Left lung (tissue), 10 donors: ENCODE data around the gene PLXNB2. TPM values are rescaled to one million over a fixed set of nuclear protein-coding genes. Genes with fewer than 3 reads are reported as not detected.
A peak's percentile ranks its signal among the peaks of the same experiment; 100 is the strongest.

Experiments used
- ATAC-seq: fragments of 200-7000 bp; cut with Tn5 transposase; one replicate; pipeline ENCODE4 v1.9.1; 2020; ENCODE audit warnings: moderate library complexity
- DNase-seq, 4 donors: peaks; one replicate each; pipeline ENCODE4 v3.0.0-alpha.2; 2013 to 2020
- H3K27ac ChIP-seq, 2 donors: fragments of 200-600 bp; sonication (generic) in 1 of 2; one replicate each; pipeline versions ENCODE4 v1.5.0 to v1.8.0; 2020 to 2021
- H3K27me3 ChIP-seq, 2 donors: fragments of 200-600 bp; sonication (generic) in 1 of 2; one replicate each; pipeline versions ENCODE4 v1.5.0 to v1.8.0; 2020 to 2021
- H3K36me3 ChIP-seq, 2 donors: fragments of 200-600 bp; sonication (generic) in 1 of 2; one replicate each; pipeline versions ENCODE4 v1.5.0 to v1.8.0; 2020 to 2021
- H3K4me1 ChIP-seq, 2 donors: fragments of 200-600 bp; one replicate each; pipeline ENCODE4 v1.8.0; 2021
- H3K4me3 ChIP-seq, 2 donors: fragments of 200-600 bp; sonication (generic) in 1 of 2; one replicate each; pipeline versions ENCODE4 v1.5.0 to v1.8.0; 2020 to 2021; ENCODE audit warnings: mild to moderate bottlenecking in 1 of 2
- H3K9me3 ChIP-seq, 2 donors: fragments of 200-600 bp; sonication (generic) in 1 of 2; one replicate each; pipeline versions ENCODE4 v1.5.0 to v1.8.0; 2020 to 2021
- CTCF ChIP-seq, 2 donors: fragments of 200-600 bp; sonication (generic) in 1 of 2; IDR thresholded peaks; one replicate each; pipeline versions ENCODE4 v1.5.0 to v1.8.0; 2021; ENCODE audit warnings: antibody characterized with exemption in 2 of 2
- intact Hi-C, 2 donors: fragments of 100-400 bp; cut with DNase I; formaldehyde crosslinking; loops; one replicate each; pipeline versions ENCODE4 v1.11.2 to v1.14.2; 2022
- polyA plus RNA-seq, 6 donors: library from polyadenylated mRNA; unstranded; fragments of 120-200 nt; gene quantifications; one replicate each; pipeline ENCODE4 v1.2.1, GENCODE V29; 2013; ENCODE audit not compliant: insufficient read length in 6 of 6
- total RNA-seq, 2 donors: library from RNA; stranded (reverse); fragmentation: NEBNext Ultra II Directional; extraction: Animal tissue kit (Norgen Biotek cat#: 25700); gene quantifications; one replicate each; pipeline ENCODE4 v1.2.1, GENCODE V29; 2021
- donor health status: DM: no; HTN: yes; CAD: no.
- donor health status: DM: no; HTN: no; CAD: no.

PLXNB2 gene
- total and polyA plus RNA-seq, 8 donors, result 116 to 391 (median 145) TPM

DNA sequence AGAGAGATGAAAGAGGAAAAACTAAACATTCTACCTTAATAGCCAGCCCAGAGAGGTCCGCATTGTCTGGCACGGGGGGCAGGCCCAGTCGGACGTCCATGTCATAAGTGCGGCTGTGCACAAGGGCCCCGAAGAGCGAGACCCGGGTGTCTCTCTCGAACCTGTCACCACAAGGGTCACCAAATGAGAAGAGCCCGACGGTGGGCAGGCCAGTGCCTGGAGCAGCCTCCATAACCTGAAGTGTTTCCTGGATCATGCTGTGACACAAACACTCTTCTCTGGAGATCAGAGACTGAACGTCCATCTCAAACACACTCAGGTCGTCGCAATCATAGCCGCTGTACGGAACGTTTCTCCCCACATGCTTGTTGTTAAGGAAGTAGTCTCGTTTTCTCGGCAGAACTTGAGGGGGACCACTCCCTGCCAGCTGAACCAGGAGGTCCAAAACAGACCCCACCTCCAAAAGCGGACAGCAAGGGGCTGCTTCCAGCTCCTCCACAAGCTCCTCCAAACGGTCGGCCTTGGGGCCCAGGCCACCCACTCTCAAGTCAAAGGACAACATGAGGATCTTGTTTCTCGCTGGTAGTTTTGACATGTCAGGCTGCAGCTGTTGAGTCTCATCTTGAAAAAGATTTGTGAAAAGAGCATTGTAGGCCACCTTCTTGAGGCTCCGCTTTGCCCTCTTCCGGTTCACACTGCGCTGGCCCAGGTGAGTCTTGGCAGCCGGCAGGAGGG lies 63.6 kb downstream of the PLXNB2 start:
- Histone ChIP-seq H3K4me3 (peak overlapping the region; percentile 76 to 93), H3K36me3 (peaks cover 0 to 41% of the 10 kb centered on the region in 2 donors), H3K9me3 (no peaks in the 10 kb centered on the region), H3K27ac (peak overlapping the region; percentile 82 to 90), H3K27me3 (no peaks in the 10 kb centered on the region), H3K4me1 (peaks cover 27 to 70% of the 10 kb centered on the region in 2 donors)
- ATAC-seq, result no peak
- intact Hi-C loops, result no loop called here
- peak in 1 of 4 donors; percentile 21 for DNase-seq
- TF ChIP-seq CTCF (IDR thresholded peaks at IDR 0.05), result no peak

DNA sequence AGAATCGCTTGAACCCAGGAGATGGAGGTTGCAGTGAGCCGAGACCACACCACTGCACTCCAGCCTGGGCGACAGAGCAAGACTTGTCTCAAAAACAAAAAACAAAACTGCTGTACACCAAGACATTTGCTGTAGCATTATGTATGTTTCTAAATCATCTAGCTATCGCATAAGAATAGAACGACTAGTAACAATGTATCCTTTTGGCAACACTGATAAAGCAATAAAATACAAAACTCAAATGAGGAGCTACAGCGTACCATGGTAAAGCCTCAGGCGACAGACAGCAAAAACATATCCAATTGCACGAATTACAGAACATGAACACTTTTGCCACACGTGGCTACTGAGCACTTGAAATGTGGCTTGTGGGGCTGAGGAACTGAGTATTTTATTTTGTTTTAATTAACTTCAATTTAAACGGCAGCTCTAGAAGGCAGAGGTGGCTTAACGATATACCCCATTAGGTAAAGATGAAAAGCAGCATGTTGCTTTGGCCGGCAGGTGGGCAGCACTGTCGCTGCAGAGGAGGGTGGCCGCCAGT lies 65.0 kb downstream of the PLXNB2 start:
- intact Hi-C loops, result no loop called here
- TF ChIP-seq CTCF (IDR thresholded peaks at IDR 0.05), result no peak
- Histone ChIP-seq H3K4me3 (peak overlapping the region; percentile 76 to 93), H3K9me3 (no peaks in the 10 kb centered on the region), H3K27me3 (no peaks in the 10 kb centered on the region), H3K4me1 (peaks cover 27 to 58% of the 10 kb centered on the region in 2 donors), H3K27ac (no peak overlapping the region), H3K36me3 (peaks cover 0 to 38% of the 10 kb centered on the region in 2 donors)
- ATAC-seq (no peak), DNase-seq (no peak)

DNA sequence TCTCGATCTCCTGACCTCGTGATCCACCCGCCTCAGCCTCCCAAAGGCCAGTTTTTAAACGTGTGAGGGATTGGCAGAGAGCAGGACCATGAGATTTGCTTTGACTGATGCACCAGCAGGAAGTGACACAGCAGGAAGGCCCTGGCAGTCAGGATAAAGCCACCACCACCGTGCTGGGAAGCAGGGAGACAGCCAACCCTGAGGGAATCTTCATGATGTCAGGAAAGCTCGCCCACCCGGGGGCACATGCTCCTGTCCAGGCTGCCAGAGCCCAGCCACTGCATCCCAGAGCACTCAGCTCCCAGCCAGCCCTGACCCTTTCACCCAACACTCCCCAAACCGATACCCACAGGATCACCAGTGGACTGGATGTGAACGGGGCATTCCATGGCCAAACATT lies 68.7 kb downstream of the PLXNB2 start:
- H3K4me3 ChIP-seq, result no peak overlapping the region
- ATAC-seq (no peak), DNase-seq (no peak)
- H3K27me3 ChIP-seq, result no peaks in the 10 kb centered on the region
- no peak overlapping the region for H3K27ac ChIP-seq
- peaks cover 0 to 35% of the 10 kb centered on the region in 2 donors for H3K36me3 ChIP-seq
- no peaks in the 10 kb centered on the region for H3K9me3 ChIP-seq
- TF ChIP-seq CTCF (IDR thresholded peaks at IDR 0.05), result no peak
- intact Hi-C loops, result no loop called here
- peaks cover 21 to 33% of the 10 kb centered on the region in 2 donors for H3K4me1 ChIP-seq

- TF ChIP-seq CTCF (IDR thresholded peaks at IDR 0.05), result peak in 1 of 2 donors; percentile 12
- H3K4me3 ChIP-seq, result no peak overlapping the region
- intact Hi-C loops, result no loop called here
- no peaks in the 10 kb centered on the region for H3K9me3 ChIP-seq
- no peak for ATAC-seq
- H3K27me3 ChIP-seq, result no peaks in the 10 kb centered on the region
- H3K36me3 ChIP-seq, result peaks cover 0 to 53% of the 10 kb centered on the region in 2 donors
- peaks cover 8 to 14% of the 10 kb centered on the region in 2 donors for H3K4me1 ChIP-seq
- no peak for DNase-seq
- no peak overlapping the region for H3K27ac ChIP-seq
Measured at GRCh38 chr22:50236731-50237409, 70.6 kb downstream of the PLXNB2 start.

DNA sequence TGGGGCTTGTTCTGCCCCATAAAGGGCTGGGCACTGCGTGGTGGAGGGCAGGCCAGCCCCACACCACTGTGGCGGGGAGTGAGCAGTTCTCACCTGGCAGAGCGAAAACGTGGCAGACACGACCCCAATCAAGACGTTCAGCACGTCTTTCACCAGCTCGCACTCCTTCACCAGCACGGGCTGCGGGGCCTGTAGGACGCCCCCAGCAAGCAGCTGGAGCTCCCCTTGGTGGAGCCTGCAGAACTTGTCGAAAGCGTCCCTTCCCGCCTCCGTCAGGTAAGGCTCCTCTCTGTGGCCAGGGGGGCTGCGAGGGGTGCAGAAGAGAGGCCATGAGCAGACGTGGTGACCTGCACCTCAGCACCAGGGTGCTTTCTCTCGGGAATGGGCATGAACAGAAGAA lies 74.2 kb downstream of the PLXNB2 start:
- no peaks in the 10 kb centered on the region for H3K27me3 ChIP-seq
- H3K27ac ChIP-seq, result no peak overlapping the region
- H3K4me1 ChIP-seq, result no peaks in the 10 kb centered on the region
- peaks cover 0 to 67% of the 10 kb centered on the region in 2 donors for H3K36me3 ChIP-seq
- intact Hi-C loops, result no loop called here
- no peak for TF ChIP-seq CTCF (IDR thresholded peaks at IDR 0.05)
- H3K4me3 ChIP-seq, result no peak overlapping the region
- no peaks in the 10 kb centered on the region for H3K9me3 ChIP-seq
- no peak for ATAC-seq
- no peak for DNase-seq
